SH-SY5Y (cell line): Measurements from ENCODE around the gene MUC16.

Experiments
- GATA2 ChIP-seq: IDR thresholded peaks from 2 replicates; pipeline ENCODE4 v1.6.1; 2011; ENCODE audit warnings: mild to moderate bottlenecking, low read depth, low read length
- GATA3 ChIP-seq: IDR thresholded peaks from 2 replicates; pipeline ENCODE4 v1.6.1; 2011; ENCODE audit warnings: low read depth, mild to moderate bottlenecking, low read length, moderate library complexity

- TF ChIP-seq GATA2 (no peak), GATA3 (no peak)
Measured at GRCh38 chr19:9054765-9055164, 44.6 kb upstream of the MUC16 start.
